K562 (cell line): Measurements from ENCODE around the gene AMPD1.

ENCODE experiments used
- CBX5 ChIP-seq: IDR thresholded peaks from 2 replicates; pipeline ENCODE4 v1.6.1; 2014; ENCODE audit warnings: low read depth, borderline replicate concordance
- CC2D1A ChIP-seq: fragments of 450-650 bp; IDR thresholded peaks from 2 replicates; pipeline ENCODE4 v1.6.1; 2017; ENCODE audit warnings: mild to moderate bottlenecking
- CEBPB ChIP-seq: fragments of 450-650 bp; IDR thresholded peaks from 2 replicates; pipeline ENCODE4 v1.6.1; 2016; ENCODE audit warnings: missing genetic modification characterization, missing compliant biosample characterization
- CTCF ChIP-seq, 3 experiments: IDR thresholded peaks in 2 of 3; conservative IDR thresholded peaks in 1 of 3; 2 replicates each; pipeline ENCODE4 v1.5.1; 2011 to 2012; ENCODE audit warnings: low read length in 3 of 3, mild to moderate bottlenecking in 3 of 3, control low read depth in 2 of 3, improper control_type of control experiment in 1 of 3, inconsistent platforms in 1 of 3, low read depth in 1 of 3, mixed read lengths in 1 of 3, moderate library complexity in 1 of 3; ENCODE audit not compliant: insufficient read depth in 2 of 3
- ETS1 ChIP-seq: conservative IDR thresholded peaks from 2 replicates; pipeline ENCODE4 v1.6.1; 2011; ENCODE audit warnings: low read depth, mild to moderate bottlenecking, low read length; ENCODE audit not compliant: control insufficient read depth
- ETV5 ChIP-seq: sonication (generic); formaldehyde crosslinking; IDR thresholded peaks from 2 replicates; pipeline ENCODE4 v1.4.0; 2020; ENCODE audit warnings: low read depth, mild to moderate bottlenecking, missing genetic modification reagents
- HNRNPK ChIP-seq: fragments of 200-400 bp; formaldehyde crosslinking; IDR thresholded peaks from one replicate; pipeline ENCODE4 v1.6.1; 2018; ENCODE audit warnings: mild to moderate bottlenecking, low read depth, low read length; ENCODE audit not compliant: poor library complexity, severe bottlenecking
- POLR2AphosphoS5 ChIP-seq: IDR thresholded peaks from 2 replicates; pipeline ENCODE4 v1.6.1; 2011; ENCODE audit warnings: mild to moderate bottlenecking, low read depth, low read length, moderate library complexity; ENCODE audit not compliant: control insufficient read depth, insufficient read depth
- RAD21 ChIP-seq, 2 experiments: fragments of 250-450 bp in 1 of 2; fragments of 450-650 bp in 1 of 2; sonication (Bioruptor Pico) in 1 of 2; formaldehyde crosslinking in 1 of 2; IDR thresholded peaks in 1 of 2; conservative IDR thresholded peaks in 1 of 2; 2 replicates each; pipeline versions ENCODE4 v1.4.0 to v1.8.0; 2020 to 2022; ENCODE audit warnings: mild to moderate bottlenecking in 2 of 2, moderate library complexity in 1 of 2
- TBP ChIP-seq: optimal IDR thresholded peaks from 2 replicates; pipeline ENCODE3; 2011; ENCODE audit warnings: low read depth, low read length, improper control_type of control experiment
- TRIM25 ChIP-seq: fragments of 450-650 bp; IDR thresholded peaks from 2 replicates; pipeline ENCODE4 v1.7.0; 2016; ENCODE audit warnings: borderline replicate concordance
- USF2 ChIP-seq: sonication (generic); formaldehyde crosslinking; IDR thresholded peaks from 2 replicates; pipeline ENCODE4 v1.5.0; 2020; ENCODE audit warnings: missing genetic modification reagents
- YY1 ChIP-seq, 3 experiments: IDR thresholded peaks; 2 replicates each; pipeline ENCODE4 v1.6.1; 2011; ENCODE audit warnings: low read length in 2 of 3, mild to moderate bottlenecking in 2 of 3, moderate library complexity in 2 of 3, borderline replicate concordance in 1 of 3, control low read depth in 1 of 3, low read depth in 1 of 3; ENCODE audit not compliant: insufficient read depth in 3 of 3, insufficient replicate concordance in 2 of 3, control insufficient read depth in 1 of 3, insufficient read length in 1 of 3; ENCODE audit errors: extremely low read depth in 1 of 3
- ZBTB17 ChIP-seq: fragments of 450-650 bp; formaldehyde crosslinking; IDR thresholded peaks from 2 replicates; pipeline ENCODE4 v1.4.0; 2020; ENCODE audit warnings: mild to moderate bottlenecking

- no peak for TF ChIP-seq CTCF (IDR thresholded peaks at IDR 0.05 in 2 of 3, conservative IDR thresholded peaks at IDR 0.05 in 1 of 3; ENCODE audit: insufficient read depth in 2 of 3, low read depth in 1 of 3, low read length in 3 of 3)
- TF ChIP-seq YY1 (IDR thresholded peaks at IDR 0.05; ENCODE audit: borderline replicate concordance in 1 of 3, control insufficient read depth in 1 of 3, extremely low read depth in 1 of 3, insufficient read depth in 3 of 3, insufficient read length in 1 of 3, insufficient replicate concordance in 2 of 3, low read depth in 1 of 3, low read length in 2 of 3): no peak
- no peak for TF ChIP-seq CEBPB (tag)
- no peak for TF ChIP-seq ZBTB17 (CRISPR knock-in tag)
- TF ChIP-seq POLR2AphosphoS5: no peak
- TF ChIP-seq TRIM25: no peak
- no peak for TF ChIP-seq RAD21 (CRISPR knock-in tag; conservative IDR thresholded peaks at IDR 0.05 in 1 of 2, IDR thresholded peaks at IDR 0.05 in 1 of 2)
- no peak for TF ChIP-seq CC2D1A
- TF ChIP-seq TBP: no peak
- no peak for TF ChIP-seq ETS1
- no peak for TF ChIP-seq USF2 (CRISPR knock-in tag)
- TF ChIP-seq ETV5 (CRISPR knock-in tag): no peak
- no peak for TF ChIP-seq CBX5
- no peak for TF ChIP-seq HNRNPK
Measured at GRCh38 chr1:114638910-114639309, 56.4 kb downstream of the AMPD1 start.
